C4-2B (cell line): ENCODE measurements around the gene PI4K2A.
A peak's percentile ranks its signal among the peaks of the same experiment; 100 is the strongest.

ENCODE experiments used
- H3K27ac ChIP-seq: fragments of 450-650 bp; 2 replicates; pipeline ENCODE4 v1.5.1; 2017
- CTCF ChIP-seq: fragments of 450-650 bp; conservative IDR thresholded peaks from 2 replicates; pipeline ENCODE4 v1.5.1; 2017; ENCODE audit warnings: mild to moderate bottlenecking
- ZFX ChIP-seq: fragments of 450-650 bp; IDR thresholded peaks from 2 replicates; pipeline ENCODE4 v1.6.1; 2017

The PI4K2A gene

GRCh38 chr10:97640174-97640867 is at the start of gene PI4K2A:
Gene PI4K2A (plus strand): TSS chr10:97640671. CDS start chr10:97640743, 72 bp downstream.
- TF ChIP-seq CTCF = no peak
- TF ChIP-seq ZFX = no peak
- peak within 1 kb of the TSS; percentile 70 for H3K27ac ChIP-seq

- TF ChIP-seq CTCF (no peak), ZFX (no peak)
- no peak overlapping the region for H3K27ac ChIP-seq
Observed at GRCh38 chr10:97590748-97591495, 49.5 kb upstream of the PI4K2A start.

- no peak overlapping the region for H3K27ac ChIP-seq
- no peak for TF ChIP-seq CTCF
- TF ChIP-seq ZFX = no peak
Observed at GRCh38 chr10:97593421-97593820, 47.0 kb upstream of the PI4K2A start.

- peak overlapping the region; percentile 11; the same call in 1 of the 2 replicates for H3K27ac ChIP-seq
- no peak for TF ChIP-seq CTCF
- TF ChIP-seq ZFX = no peak
Observed at GRCh38 chr10:97596101-97597082, 44.1 kb upstream of the PI4K2A start.

- TF ChIP-seq CTCF (no peak), ZFX (no peak)
- 0 out of 2 replicates have a peak overlapping the region, but pooled peaks have one; percentile 10 for H3K27ac ChIP-seq
Observed at GRCh38 chr10:97597778-97598177, 42.7 kb upstream of the PI4K2A start.

- no peak overlapping the region for H3K27ac ChIP-seq
Observed at GRCh38 chr10:97598407-97599271, 41.8 kb upstream of the PI4K2A start.

More at GRCh38 chr10:97598407-97599271, 41.8 kb upstream of the PI4K2A start:
- no peak for TF ChIP-seq CTCF
- TF ChIP-seq ZFX = no peak
